LHCN-M2 (cell line): Measurements from ENCODE around the gene SLC25A47. TPM values are rescaled to one million over a fixed set of nuclear protein-coding genes. Genes with fewer than 3 reads are reported as not detected.
"Not testable (repeated sequence)": the region's sequence is repeated elsewhere in the genome, so short reads cannot be mapped to it uniquely, and the experiment has no call there.

Source experiments
- DNase-seq: peaks from one replicate; pipeline ENCODE4 v3.0.0-alpha.2; 2012; ENCODE audit warnings: low read depth
- total RNA-seq: library from RNA; depleted of rRNA; stranded (reverse); fragments of >200 nt; gene quantifications from 2 replicates; pipeline ENCODE4 v1.2.3, GENCODE V29; 2014

The SLC25A47 gene
- total RNA-seq, 1 experiment from 2014 or later: not detected

DNA sequence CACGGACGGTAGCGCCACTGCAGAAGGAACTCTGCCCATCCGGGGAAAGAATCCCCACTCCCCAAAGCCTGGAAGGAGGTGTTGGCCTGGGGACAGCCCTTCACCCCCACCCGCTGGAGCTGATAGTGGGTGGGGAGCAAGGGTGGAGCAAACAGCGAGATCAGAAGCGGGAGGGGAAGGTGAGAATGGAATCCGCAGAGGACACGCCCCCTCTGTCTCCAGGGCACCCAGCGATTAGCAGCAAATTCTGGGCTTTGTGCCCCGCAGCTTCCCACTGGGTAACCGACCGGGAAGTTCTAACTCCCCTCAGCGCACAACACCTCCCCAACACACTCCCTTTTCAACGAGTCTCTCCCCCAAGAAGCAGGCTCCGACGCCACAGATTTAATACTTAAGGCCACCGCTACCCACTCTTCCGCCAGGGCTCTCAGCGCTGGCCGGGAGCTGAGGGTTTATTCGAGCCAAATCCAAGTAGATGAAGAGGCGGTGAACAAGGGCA, 18.3 kb upstream of the SLC25A47 start:
- DNase-seq: peak; percentile 15

DNA sequence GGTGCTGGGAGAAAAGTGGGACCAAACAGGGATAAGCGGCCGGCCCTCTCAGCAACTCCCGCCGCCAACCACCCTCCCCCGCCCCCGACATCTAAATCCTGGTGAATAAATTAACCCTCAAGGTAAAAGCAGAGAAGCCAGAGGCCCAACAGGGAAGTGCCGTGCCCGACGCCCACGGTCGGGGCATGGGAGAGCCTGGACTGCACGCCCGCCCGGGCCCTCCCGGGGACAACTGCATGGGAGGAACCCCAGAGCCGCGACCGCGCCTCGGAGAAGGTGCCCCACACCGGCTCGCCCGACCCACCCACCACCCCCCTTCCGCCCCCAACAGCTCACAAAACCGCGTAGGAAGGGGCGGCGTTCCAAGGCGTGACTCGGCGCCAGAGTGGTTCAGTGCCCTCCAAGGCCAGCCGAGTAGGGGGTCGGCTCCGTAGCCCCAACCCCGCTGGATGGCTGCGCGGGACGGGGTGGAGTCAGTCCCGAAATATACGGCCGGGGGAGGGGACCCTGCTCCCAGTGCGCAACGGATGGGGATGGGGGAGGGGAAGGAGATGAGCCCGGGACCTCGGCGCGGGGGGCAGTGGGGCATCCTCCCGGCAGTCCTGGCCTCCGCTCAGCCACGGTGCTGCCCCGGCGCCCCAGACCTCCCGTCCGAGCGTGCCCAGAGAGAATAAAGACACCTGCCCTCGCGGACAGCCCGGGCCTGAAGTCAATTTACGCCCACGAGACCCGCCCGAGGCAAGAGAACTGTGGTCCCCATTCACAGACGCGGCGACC, 17.6 kb upstream of the SLC25A47 start:
- DNase-seq: no peak

DNA sequence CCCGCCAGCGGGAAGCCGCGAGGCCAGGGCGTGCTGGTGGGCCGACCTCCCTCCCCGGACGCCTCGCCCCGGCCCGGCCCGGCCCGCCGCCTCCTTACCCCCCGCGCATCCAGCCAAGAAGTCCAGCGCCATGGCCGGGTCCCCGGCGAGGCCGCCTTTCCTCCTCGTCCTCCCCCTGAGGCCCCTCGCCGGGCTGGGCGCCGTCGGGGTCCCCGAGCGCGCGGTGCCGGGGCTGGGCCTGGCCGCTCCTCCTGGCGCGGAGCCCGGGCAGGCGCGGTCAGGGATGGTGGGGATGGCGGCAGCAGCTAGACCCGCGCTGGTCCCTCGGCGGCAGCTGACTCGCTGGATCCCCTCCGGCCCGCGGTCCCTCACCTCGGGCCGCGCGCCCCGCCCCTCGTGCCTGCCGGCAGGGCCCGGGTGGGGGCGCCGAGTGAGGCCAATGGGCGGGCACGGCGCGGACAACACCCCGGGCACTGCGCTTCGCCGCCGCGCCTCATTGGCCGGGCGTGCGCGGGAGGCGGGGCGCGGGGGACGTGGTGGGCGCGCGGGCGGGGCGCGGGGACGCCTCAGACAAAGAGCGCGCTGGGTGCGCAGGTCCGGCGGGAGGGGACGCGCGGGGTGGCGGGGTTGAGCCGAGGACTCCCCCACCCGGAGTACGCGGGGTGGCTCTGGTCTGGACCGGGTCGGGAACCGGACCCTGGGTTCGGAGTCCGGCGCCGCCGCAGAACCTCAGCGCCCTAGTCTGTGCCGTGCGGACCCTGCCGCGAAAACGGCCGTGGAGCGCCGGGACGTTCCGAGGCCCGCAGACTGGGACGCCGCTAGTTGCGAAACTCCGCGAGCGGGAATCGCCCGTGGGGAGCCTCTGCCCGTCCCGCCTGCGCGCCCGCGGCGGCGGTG, 16.8 kb upstream of the SLC25A47 start, which contains the start of gene SLC25A29:
Gene SLC25A29 (minus strand): TSS at position 344 of the 897 bp plus-strand sequence. CDS start 212 bp downstream, at position 132.
- peak; percentile 82 for DNase-seq

DNA sequence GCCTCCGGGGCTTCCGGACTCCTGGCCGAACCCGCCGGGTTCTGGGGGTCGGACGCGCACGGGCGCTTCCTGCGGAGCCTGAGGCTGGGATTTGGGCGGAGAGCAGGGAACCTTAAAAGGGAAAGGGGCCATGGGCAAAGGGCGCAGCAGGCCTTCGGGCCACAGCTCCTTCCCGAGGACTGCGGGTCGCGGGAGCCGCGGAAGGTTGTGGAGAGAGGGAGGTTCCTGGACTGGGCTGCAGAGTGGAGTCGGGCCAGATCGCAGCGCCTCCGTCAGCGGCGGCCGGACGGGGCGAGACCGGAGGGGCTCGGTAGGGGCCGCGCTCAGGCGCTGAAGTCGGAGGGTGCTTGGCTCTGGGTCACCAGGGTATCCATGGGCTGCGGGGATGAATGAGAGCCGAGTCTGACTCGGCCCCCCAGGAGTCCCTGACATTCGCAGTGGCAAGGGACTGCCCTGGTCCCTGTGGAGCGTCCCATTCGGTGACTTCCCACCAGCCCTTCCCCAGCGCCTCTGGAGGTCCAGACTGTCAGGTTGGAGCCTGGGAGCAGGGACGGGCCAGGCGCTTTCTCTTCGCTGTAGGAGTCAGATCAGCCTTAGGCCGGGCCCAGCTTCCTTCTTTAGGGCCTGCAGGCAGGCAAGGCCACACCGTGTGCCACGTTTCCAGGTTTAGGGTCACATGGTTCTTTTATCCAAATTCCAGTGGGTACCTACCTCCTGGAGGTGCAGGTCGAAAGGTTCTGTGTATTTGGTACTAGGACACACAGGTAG, 16.0 kb upstream of the SLC25A47 start:
- DNase-seq: peak; percentile 12

DNA sequence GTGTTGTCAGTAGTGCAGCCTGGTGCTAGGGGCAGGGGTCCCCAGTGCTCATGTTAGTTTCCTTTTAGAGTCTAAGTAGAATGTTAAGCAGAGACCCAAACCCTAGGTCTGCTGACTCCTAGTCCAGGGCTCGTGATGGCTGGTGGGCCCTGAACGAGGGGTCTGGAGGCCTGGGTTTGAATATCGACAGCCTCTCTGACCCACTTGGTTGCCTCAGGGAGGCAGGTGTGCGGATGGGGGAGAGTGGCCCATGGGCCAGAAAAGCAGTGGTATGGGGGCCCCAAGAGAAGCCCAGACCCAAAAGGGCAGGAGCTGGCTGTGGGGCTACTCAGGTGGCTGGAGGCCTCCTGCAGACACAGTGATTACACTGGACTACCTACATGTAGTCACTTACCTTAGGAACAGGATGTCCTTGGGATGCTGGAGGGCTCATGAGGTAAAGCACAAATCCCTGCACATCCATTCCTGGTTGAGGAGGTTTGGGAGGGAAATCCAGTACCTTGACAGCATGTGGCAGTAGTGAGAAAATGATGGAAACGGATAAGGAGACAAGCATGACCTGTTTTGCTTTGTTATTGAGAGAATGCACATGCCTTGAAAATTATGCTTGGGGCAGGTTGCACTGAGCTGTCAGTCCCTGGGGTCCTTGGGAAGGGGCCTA, 15.2 kb upstream of the SLC25A47 start:
- no peak for DNase-seq

DNA sequence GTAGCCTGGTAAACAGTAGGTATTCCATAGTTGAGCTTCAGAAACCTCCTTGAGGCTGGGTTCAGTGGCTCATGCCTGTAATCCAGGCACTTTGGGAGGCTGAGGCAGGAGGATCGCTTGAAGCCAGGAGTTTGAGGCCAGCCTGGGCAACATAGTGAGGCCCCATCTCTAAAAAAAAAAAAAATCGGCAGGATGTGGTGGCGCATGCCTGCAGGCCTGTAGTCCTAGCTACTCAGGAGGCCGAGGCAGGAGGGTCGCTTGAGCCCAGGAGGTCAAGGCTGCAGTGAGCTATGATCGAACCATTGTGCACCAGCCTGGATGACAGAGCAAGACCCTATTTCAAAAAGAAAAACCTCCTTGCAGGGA, 14.7 kb upstream of the SLC25A47 start:
- DNase-seq: not testable (repeated sequence)

DNA sequence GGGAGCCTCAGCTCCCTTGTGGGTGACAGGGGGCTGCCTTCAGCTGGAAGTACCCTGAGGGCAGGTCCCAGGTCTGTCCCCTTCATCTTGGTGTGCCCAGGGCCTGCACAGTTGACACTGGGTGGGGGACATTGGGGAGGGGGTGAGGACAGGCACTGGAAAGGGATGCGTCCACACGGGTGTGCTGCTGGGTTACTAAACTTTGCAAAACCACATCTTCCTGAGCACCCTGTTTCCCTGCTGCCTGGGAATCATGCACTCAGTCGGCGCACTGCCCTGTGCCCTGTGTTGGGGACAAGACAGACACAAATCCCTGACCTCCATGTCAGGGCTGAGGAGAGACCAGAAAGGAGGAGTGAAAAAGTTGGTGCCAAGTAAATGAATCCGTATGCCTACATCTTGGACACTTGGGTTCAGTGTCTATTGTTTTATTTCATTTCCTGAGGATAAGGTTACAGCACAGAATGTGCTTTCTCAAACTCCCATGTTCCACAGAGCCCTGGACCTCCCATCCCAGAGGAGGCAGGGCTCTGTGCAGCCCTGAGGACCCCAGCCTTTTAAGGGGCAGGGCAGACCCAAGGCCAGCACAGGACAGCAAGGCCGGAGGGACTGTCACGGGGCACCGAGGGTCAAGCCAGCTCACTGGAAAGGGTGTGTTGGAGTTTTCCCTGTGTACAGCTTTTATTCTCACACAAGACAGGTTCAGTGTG, 14.0 kb upstream of the SLC25A47 start:
- no peak for DNase-seq

DNA sequence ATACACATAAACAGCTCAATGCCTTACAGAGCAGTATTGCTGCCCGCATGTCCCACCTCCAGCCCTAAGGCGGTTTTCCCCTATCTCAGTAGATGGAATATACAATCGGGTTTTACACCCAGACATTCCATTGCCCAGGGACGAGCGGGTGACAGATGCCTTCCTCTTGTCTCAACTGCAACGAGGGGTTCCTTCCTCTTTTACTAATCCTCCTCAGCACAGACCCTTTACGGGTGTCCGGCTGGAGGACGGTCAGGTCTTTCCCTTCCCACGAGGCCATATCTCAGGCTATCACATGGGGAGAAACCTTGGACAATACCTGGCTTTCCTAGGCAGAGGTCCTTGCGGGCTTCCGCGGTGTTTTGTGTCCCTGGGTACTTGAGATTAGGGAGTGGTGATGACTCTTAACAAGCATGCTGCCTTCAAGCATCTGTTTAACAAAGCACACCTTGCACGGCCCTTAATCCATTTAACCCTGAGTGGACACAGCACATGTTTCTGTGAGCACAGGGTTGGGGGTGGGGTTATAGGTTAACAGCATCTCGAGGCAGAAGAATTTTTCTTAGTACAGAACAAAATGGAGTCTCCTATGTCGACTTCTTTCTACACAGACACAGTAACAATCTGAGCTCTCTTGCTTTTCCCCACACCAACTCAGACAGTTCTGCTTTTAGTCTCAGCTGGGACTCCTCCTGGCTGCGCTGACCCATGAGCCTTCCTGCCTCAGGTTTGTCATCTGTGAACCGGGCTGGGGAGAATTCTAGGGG, 10.8 kb upstream of the SLC25A47 start:
- not testable (repeated sequence) for DNase-seq

DNA sequence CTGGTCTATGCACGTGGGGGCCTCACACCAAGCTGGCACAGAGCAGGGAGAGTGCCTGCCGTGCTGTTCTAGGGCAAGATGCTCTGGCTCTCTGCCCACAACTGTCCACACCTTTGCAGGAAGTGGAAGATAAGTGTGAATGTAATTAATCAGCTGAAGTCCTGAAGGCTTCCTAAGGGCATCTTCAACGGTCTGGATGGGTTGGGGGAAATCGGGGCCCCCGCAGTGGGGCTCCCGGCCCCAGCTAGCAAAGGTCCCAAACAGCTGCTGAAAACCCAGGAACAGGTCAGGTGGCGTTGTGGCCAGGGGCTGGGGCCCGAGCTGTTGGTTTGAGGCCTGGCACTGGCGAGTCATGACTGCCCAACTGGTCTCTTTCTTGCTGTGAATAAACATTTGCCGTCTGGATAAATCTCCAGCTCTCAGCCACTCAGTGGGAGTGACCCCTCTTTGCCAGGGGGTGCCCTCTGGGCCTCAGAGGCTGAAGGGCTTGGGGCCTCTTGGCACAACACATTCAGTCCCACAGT, 10.2 kb upstream of the SLC25A47 start:
- peak; percentile 52 for DNase-seq

DNA sequence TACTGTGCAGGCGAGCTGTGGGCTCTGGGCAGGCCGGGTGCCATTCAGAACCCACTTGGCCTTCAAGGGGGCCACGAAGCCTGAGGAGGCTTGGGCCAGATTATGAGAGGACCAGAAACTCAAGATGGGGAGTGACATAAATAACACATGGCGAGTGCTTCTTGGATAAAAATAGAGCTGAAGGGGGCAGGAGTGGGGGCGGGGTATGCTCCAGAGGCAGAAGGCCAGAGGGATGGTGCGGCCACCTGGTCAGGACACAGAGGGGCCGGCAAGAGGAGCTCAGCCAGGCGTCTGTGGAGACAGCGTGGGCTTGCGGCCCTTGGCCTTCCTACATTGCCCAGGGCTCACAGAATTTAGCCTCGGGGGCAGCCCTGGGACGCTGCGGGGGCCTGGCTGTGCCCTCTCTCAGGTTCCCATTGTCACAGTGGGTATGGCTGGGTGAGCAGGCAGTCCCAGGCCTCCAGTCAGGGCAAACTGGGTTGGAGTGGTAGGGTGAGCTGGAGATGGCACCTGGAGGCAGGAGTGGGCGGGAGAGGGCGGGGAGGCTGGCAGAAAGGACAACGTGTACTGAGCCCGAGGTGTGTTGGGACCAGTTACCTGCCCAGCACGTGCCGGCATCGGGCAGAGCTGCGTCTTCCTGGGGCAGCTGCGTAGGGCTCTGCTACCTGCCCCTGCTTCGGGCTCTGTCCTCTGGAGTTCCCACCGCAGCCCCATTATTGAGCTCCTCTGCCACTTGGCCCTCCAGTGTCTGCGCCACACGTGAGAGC, 9.5 kb upstream of the SLC25A47 start:
- DNase-seq: no peak

DNA sequence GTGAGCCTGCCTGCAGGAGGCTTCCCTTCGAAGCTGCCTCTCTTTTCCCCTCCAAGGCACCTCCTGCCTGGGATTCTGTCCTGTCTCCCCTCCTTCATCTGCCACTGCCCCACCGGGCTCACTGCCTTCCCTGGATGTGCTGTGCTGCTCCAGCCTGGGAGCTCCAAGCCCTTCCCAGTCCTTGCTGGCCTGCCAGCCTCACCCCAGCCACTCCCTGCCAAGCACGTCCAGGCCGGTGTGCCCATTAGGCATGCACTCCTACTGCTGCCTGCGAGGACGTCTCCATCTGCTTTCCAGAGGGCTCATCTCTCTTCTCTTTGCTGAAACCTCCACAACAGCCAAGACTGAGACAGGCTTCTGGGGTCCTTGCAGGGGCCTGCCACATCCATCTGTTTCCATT, 8.4 kb upstream of the SLC25A47 start:
- DNase-seq: no peak

DNA sequence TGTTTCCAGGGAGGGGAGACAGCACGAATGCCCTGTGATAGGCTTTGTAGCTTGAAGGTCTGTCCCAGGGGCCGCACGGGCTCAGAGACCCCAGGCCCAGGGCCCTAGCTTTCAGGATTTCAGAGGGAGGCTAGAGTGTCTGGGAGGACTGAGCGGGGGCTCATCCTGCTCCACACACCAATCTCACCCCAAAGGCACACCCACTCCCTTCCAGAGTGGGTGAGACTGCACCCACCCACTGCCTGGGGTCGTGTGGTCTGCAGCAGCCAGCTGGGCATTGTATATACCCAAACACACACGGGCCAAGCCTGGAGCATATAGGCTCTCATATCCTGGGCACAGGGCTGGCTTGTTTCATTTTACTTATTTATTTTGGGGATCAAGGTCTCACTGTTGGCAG, 5.8 kb upstream of the SLC25A47 start:
- DNase-seq: no peak

DNA sequence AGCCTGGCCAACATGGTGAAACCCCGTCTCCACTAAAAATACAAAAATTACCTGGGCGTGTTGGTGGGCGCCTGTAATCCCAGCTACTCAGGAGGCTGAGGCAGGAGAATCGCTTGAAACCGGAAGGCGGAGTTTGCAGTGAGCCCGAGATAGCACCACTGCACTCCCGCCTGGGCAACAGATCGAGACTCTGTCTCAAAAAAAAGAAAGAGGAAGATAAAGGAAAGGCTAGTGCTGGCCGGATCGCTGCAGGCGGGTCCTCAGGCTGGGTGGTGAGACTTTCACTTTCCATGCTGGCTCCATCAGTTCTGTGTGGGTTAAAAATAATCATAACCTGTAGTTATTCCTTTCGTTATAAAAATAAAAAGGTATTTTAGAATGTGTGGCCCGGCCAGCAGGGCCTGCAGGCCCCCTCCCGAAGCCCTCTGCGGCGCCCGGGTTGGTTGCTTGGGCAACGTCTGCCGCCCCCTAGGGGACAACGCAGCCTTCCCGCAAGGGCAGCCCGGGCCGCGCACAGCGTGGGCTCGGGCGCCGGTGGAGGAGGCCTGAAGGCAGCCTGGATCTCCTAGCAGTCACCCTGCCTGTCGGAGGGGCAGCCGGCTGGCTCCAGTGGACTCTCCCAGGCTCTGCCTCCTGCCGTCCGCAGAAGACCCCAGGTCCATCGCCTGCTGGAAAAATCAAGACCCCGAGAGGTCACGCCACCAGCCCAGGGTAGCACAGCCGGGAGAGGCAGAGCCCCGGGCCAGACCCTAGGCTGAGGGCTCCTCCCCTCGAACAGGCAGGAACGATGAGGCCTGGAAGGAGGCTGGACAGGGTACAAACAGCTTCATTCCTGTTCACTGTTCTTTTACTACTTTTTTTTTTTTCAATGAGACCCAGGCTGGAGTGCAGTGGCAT, 5.0 kb upstream of the SLC25A47 start:
- DNase-seq: peak; percentile 11

DNA sequence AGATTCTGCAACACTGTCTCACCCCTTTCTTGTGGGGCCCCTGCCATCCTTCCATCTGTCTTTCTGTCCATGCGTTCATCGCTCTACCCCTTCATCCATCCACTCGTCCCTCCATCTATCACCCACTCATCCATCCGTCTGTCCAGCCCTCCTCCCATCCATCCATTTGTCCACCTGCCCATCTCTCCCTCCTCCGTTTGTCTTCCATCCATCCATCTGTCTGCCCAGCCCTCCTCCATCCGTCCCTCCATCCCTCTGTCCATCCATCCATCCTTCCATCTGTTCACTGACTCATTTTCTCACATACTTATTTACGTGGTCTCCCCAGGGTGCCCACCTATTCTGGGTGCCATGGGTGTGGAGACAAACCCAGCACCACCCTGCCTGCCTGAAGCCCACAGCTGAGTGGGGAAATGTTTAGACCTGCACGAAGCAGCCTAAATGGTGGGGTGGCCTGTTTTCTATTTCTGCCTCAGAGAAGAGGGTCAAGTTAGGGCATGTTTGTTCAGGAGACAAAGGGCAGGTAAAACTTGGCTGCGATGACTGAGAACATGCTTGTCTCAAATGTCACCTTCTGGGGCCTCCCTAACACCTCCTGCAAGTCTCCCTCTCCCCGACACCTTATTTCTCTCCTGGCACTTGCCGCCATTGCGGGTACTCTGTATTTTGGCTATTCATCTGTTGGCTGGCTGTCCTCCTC, 2.8 kb upstream of the SLC25A47 start:
- no peak for DNase-seq

DNA sequence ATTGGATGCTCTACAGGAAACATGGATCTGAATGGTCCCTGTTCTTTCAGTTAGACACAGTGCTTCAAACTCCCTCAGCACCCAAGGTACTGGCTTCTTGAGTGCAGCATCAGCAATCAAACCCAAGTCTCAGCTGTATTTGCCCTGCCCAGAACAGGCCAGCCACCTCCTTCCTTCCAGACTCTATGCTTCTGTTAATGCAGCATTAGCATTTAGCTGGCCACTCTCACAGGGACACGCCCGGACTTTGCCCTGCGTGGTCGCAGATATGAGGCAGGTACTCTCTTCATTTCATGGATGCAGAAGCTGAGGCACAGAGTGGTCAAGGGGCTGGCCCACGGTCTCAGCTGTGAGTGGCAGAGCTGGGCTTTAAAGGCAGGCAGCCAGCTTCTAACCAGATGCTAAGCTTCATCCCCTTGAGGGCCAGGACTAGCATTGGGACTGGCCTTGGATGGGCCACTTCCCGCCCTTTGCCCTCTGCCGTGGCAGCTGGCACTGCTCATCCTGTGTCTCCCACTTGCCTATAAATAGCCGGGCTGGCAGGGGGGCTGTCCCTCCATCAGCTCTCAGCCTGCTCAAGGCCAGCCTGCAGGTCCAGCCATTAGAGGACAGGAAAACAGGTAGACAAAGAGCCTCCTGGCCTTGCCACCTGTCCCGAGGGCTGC, 1.5 kb upstream of the SLC25A47 start:
- DNase-seq: peak; percentile 55
